22Rv1 (cell line): Measurements from ENCODE around the gene AFF1.

ENCODE experiments used
- CTCF ChIP-seq: fragments of 450-650 bp; IDR thresholded peaks from 2 replicates; pipeline ENCODE4 v1.5.1; 2017; ENCODE audit warnings: mild to moderate bottlenecking
- ZFX ChIP-seq: fragments of 450-650 bp; IDR thresholded peaks from 2 replicates; pipeline ENCODE4 v1.6.1; 2017; ENCODE audit warnings: antibody characterized with exemption, borderline replicate concordance

DNA sequence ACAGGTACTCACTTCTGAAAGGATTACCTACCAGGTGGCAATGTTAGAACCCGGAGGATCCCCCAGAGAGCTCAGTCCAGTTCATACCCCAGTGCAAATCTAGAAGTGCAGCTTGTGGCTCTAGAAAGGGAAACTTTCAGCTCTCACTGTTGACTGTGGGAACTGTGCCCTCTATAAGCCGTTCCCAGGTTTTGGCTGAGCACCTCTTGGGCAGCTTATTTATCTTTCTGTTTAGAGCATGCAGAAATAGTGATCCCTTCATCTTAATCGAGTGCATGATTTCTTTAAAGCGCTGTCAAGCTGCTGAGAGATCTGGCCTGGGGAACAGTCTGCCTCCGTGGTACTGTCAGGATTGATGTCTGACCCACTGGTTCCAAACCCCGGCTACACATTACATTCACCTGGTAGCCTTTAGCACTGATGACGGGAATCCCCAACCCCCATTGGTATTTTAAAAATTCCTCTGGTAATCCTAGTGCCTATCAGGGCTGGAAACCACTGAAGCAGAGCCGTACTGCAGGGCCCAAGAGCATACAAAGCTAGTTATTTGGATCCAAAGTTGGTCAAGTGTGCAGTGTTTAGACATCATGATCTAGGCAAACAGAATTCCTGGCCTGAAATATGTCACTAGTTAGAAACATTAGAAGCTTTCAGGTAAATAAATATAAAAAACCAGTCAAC is 182.4 kb downstream of the AFF1 start:
- no peak for TF ChIP-seq CTCF
- TF ChIP-seq ZFX: no peak
